GM21528 (cell line): ENCODE data around the gene YDJC.
"Not testable (repeated sequence)": the region's sequence is repeated elsewhere in the genome, so short reads cannot be mapped to it uniquely, and the experiment has no call there.

Experiments
- ATAC-seq: cut with Tn5 transposase; IDR thresholded peaks from one replicate; pipeline ENCODE4 v1.9.1; 2021; ENCODE audit warnings: mild to moderate bottlenecking, moderate library complexity; ENCODE audit not compliant: unreplicated experiment, low FRiP score

Gene YDJC

DNA sequence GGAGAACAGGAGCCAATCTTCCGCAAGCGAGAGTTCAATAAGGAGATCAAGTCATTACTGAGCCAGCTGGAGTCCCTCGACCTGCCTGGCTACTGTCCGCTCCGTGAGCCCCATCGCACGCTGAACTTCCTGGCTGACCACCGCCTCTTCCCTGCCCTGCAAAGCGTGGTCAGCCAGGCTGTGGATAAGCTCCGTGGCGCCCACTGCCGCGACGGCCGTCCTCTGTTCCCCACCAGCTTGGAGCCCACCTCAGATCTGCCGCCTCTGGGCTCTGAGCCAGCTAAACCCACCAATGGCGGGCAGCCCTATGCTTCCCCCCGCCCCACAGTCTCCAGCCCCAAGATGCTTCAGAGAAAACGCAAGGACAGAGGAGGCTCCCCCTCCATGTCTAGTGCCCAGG lies 5.0 kb upstream of the YDJC start:
- no peak for ATAC-seq

DNA sequence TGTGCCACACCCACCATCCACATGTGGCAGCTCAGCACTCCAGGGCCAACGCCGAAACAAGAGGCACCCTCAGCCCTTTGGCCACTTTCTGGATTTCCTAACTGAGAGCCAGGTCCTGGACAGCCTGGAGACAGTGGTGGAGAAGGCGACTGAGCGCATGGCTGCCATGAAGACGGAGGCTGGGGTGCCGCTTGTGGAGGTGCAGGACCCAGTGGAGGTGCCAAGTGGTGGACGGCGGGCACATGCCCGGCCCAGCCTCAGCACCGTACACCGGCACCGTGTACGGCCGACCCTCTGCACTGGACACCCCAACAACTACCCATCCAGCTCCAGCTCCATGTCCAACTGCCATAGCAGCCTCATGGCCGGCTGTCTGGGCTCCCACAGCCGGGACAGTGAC lies 4.3 kb upstream of the YDJC start:
- ATAC-seq = no peak

DNA sequence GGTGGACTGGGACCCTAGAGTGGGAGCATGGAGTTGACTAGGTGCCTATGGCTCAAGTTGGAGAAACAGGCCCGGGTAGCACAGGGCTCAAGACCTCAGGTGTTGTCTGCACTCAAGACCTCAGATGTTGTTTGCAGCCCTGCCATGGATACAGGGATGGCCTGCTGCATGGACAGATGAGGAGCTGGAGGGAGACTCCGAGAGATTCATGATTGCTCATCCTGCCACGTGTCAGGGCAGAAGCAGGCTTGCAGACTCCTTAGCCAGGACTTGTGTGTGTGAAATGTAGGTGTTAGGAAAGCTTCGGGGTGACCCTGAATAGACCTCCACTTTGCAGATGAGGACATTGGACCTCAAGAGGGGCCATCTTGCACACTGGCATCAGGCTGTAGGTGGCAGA lies 3.7 kb upstream of the YDJC start:
- ATAC-seq = no peak

DNA sequence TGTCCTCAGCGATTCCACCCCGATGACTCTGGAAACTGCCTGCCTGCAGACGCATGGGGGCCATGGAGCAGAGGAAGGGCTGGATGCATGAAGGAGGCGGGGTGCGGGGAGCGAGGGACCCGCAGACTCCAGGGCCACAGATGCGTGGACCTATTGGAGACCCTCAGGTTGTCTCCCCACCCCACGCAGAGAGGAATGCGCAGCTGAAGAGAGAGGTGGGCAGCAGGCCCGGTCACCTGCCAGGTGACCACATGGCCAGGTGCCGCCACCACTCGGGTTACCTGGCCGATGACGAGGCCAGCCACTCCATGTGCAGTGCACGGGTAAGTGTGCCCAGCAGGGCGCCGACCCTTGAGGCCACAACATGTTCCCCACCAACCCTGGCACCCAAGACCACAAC lies 3.1 kb upstream of the YDJC start:
- no peak for ATAC-seq

DNA sequence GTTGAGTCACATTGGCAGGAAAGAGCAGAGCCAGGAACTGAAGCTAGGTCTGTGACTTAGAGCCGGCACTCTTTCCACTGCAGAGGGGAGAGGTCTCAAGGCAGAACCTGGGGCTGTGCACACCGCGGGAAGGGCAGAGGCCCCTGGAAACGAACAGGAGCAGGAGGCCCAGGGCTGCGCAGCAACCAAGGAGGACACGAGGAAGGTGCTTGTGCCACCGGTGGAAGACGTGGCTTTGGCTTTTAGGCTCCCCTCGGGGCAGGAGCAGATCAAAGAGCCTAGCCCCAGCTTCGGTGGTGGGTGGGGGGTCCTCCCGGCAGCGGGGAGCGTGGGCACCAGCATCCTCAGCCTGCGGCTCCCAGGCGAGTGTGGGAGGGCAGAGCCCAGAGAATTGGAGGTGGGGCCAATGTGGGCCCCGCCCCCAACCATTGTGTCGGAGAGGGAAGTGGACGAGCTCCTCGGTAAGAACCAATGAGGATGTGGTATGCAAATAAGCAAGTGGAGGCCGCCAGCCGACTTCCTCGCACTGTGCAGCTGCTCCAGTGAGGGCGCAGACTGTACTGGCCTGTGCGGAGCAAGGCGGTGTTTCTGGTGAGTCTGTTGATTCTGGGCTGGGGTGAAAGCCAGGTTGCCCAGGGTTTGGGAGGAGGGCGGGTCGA lies 2.5 kb upstream of the YDJC start, which contains the start of gene CCDC116:
CCDC116 (plus strand) TSS at position 524 of the 659 bp plus-strand sequence. CDS start 422 bp downstream, outside the sequence.
- no peak for ATAC-seq

DNA sequence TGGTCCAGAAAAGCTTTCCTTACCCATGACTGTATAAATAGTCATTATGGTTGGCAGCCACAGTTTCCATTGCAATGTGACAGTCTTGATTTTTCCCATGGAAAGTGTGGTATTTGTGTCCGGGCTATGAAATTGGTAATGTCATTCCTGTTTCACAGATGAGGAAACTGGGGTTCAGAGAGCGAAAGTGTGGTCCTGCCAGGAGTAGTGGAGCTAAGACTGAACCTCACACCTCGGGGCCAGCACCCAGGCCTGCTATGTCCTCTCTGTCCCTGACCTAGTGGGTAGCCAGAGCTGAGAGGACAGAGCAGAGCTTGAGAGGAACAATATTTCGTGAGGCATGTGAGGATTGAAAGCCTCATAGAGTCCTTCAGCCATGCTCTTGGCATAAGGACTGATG lies 1.2 kb upstream of the YDJC start:
- no peak for ATAC-seq

DNA sequence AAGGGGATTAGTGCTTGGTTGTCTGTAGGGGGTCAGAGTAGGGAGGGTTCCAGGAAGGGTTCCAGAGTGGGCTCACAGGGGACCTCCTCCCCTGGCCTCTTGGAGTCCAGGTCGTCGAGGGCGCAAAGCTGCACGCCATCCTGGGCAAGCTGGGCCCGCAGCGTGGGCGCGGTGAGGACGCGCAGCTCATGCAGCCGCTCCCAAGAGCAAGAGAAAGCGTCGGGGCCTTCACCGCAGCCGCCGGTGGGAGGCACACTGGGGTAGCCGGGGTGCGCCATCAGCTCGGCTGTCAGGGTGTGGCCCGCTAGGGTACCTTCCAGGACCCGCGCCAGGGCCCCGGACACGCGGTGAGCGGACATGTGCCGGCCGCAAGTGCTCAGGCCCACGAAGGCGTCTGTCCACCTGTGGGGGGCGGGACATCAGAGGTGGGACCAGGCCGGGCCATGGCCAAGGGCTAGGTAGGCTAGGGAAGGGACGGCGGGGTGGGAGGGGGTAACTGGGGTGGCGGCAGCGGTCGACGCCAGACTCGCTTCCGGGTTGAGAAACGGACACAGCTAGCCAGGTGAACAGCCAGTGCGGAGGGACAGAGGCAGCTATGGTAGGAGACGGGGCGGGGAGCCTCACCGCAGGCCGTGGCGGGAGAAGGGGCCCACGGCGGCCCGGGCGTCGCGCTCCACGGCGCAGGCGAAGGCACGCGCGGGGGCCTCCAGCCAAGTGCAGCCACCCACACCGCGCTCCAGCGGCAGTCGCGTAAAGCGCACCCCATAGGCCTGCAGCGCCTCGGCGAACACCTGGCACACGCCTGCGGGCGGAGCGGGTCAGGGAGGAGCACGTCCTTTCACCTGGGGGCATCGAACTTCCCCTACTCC lies 1.2 kb downstream of the YDJC start:
- ATAC-seq = no peak

DNA sequence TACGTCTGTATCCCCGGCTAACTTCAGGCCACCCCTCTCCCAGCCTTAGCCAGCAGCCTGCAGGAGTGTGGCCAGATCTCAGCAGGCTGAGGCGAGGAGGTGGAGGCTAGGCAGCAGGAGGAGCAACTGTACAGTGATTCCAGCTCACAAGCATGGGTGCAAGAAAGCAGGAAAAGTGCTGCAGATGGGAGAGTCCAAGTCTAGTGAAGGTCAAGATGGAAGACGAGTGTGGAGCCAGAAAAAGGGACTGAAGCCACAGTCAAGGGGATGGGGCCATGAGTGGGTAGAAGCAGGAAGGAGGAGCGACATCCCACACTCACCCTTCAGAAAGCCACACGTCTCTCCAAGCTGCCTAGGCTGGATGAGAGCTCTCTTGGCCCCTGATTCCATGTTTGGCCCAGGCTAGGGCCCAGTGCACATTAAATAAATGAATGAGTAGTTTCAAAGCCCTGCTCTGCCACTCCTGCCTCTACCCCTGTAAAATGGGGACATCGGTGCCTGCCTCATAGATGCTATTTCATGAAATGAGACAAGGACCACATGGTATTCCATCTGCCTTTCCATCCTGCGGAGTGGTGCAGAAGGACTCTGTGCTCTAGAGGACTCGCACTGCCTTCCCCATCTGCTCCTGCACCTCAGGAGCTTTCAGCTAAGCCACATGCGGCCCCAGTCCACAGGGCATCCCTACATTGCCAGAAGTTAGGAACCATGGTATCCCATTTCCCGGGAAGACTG lies 2.9 kb downstream of the YDJC start:
- no peak for ATAC-seq

DNA sequence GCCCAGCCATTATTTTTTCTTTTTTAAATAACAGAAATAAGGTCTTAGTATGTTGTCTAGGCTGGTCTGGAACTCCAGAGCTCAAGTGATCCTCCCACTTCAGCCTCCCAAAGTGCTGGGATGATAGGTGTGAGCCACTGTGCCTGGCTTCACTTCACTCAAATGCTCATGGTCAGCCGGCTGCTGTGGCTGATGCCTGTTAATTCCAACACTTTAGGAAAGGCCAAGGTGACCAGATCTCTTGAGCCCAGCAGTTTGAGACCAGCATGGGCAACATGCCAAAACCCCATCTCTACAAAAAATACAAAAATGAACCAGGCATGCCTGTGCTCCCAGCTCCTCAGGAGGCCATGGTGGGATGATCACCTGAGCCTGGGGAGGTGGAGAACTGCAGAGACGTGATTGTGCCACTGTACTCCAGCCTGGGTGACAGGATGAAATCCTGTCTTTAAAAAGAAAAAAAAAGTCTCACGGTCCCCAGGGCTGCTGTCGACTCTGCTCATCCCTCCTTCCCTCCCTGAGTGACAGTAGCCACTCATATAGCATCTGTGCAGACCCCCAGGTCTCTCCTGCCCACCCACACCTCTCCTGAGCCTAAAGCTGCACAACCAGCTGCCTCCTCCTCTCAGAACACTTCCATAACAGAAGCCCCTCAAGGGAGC lies 3.6 kb downstream of the YDJC start:
- no peak for ATAC-seq

DNA sequence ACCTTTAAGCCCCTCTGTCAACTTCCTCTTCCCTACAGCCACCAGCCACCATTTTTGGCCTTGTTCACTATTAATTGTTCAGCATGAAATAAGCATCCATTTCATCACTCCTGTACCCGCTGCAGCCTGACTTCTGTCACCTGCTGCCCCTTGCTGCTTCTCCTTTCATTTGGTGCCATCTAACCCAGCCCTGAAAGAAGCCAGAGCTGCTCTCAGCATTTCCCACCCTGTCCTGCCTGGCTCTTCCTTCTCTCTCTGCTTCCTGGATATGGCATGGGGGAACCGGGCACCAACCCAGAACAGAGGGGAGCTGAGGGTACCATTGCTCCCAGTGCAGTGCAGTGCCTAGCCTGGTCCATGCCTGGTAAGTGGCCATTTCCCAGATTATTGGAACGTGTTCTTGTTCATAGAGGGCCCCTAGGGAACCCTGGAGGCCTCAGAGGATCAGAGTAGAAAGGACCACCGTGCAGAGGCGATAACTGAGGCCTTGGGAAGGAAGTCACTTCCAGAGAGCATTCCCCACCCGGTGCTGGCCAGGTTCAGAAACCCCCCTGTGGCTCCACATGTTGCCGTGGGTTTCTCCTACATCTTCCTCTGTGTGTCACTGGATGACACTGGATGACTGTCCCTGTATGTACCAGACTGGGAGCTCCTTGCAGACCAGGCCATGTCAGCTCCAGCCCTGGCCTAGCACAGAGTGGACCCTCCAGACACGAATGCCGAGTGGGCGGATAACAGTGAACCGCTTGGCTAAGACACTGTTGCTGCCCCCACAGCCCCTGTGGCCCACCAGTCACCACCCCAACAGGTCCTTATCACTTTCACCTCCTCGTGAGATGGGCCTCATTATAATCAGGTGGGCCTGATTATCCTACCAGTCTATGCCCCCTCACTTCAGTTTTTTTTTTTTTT lies 4.7 kb downstream of the YDJC start:
- no peak for ATAC-seq

DNA sequence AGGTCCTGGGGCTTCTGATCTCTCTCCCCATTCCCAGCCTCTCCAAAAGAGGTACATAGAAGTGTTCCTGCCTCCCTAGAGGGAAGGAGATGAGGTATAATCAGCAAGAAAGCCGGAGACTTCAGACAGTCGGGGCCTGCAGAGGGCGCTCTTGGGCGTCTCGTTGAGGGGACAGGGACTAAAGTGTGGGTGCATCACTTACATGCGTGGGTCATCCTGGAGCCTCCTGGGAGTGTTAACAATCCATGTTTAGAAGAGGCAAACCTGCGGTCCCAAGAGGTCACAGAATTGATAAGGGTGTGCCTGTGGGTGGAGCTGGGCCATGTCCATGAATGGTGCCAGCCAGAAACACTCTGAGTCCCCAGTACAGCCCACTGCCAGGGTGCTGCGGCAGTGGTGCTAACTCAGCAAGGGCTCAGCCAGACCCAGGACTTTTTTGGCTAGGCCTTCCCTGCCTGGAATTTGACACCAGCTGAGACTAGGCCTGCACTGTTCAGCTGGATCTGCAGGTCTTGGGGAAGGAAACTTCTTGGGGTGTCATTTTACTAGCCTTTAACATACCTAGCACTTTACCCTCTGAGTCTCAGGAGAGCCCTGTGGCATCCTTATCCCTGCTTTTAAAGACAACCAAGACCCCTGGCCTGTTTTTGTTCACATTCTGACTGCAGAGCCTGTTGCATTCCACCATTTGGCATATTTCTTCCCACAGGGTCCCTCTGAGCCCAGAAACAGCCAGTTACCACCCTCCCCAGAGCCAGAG lies 5.5 kb downstream of the YDJC start:
- no peak for ATAC-seq

DNA sequence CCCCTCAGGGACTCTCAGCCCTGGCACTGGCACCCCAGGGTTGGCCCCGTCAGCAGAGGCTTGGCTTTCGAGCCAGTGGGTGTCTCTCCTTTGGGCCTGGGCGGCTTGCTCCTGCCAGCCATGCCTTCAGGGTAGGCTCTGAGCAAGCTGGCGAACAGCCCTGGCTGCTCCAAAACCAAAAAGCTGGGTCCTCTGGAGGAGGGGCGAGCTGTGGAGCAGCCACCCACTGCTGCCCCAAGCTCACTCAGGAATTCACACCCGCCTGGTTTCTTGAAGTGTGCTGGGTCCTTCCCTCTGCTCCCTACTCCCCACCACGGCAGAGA lies 6.2 kb downstream of the YDJC start:
- ATAC-seq = no peak

DNA sequence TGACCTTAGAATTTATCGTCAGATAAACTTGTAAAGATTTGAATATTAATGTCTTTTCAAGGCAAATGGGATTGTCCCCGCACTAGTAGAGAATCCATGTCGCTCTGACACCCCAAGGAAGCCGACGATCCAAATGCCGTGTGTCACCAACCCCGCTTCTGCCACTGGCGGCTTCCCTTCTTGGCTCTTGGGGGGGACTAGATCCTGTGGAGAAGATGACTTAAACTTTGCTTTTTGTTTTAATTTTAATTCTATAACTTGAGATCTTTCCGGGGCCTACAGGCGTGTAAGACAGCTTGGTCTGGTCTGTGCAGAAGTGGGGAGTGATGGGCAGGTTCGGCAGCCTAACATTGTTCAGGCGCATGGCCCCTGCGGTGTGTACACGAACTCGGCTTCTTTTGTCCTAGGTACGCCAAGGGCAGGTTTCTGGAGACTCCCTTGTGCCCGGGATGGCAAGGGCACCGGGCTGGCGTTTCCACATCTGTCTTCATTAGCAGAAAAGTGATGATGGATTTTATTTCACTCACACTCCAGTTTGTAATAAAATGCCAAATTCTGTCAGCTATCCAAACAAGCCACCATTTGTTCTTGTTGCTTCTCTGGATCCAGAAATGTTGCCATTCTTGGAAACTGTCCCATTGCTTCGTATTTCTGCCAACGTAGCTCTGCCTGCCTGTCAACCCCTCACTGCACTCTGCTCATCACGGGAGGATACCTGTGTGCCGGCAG lies 6.7 kb downstream of the YDJC start:
- no peak for ATAC-seq

DNA sequence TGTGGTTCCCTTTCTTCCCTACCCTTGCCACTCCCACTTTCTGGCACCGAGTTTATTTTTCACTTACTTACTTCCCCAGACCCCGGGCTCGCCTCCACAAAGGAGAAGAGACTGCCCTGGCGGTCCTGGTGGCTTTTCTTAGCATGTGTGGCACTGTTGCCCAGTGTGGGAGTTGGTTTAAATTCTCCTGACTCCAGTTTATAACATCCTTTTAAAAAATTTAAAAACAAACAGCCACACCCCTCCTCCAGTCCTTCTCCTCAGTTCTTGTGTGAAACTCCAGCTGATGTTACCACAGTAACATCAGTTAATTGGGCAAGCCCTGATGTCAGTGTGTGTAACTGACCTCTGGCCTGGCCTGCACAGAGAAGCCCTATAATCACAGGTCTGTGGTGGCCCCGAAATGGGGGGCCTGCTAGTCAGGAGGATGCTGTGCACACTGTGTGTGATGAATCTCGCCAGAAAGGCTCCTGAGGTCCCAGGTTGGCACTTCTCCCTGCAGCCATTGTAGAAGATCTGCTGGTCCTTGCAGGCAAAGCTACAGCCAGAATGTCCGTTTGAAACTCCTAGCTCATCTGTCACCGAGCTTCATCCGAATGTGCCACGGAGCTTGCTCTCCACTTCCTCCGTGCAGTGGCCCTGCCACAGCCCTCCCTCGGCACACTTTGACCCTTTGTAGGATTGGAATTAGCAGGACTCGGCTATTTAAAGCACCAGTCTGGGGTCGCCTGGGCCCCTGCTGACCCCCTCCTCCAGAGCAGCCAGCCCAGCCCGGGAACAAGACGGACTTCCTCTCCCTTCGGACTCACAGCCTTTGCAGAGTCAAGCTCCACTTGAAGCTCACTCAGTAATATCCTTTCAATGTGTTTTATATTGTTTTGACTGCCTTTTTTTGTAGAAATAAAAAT lies 7.6 kb downstream of the YDJC start:
- ATAC-seq = no peak

DNA sequence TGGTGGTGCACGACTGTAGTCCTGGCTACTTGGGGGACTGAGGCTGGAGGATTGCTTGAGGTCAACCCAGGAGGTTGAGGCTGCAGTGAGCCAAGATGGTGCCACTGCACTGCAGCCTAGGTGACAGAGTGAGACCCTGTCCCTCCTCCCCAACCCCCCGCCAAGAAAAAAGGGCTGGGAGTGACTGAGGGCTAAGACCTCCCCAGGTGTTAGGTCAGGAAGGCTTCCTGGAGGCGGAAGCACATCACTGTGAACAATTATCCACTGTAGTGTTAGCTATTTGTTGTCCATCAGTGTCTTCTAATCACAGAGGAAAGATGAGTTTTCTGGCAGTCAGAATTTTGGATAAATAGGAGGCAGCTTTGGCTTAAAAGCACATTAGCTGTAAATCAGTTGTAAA lies 8.8 kb downstream of the YDJC start:
- ATAC-seq = no peak

DNA sequence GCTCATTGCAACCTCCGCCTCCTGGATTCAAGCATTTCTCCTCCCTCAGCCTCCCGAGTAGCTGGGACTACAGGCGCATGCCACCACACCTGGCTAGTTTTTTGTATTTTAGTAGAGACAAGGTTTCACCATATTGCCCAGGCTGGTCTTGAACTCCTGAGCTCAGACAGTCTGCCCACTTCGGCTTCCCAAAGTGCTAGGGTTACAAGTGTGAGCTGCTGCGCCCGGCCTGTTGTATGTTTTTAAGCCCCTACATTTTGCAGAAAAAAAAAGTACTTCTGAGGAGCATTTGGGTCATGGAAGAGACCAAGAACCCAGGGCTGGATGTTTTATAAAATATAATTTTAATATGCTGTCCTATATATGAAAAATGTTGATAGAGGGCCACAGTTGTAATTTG lies 12.5 kb downstream of the YDJC start:
- ATAC-seq = not testable (repeated sequence)

DNA sequence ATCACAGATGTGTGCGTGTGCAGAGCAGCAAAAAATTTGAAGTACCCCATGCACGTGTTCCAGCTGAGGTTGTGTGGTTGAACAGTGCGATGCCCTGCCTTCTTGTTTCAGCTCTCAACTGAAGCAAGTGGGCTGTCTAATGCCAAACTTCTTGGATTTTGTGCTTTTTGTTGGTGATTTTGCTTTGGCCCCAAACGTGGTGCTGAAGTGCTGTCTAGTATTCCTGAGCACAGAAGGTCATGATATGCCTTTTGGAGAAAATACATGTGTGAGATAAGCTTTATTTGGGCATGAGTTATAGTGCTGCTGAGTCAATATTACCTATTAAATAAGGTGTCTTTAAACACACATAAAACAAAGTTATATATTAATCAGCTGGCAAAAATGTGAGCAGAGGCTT lies 14.1 kb downstream of the YDJC start:
- no peak for ATAC-seq
